H9 (cell line): Measurements from ENCODE around the gene AACS. TPM values are rescaled to one million over a fixed set of nuclear protein-coding genes. Genes with fewer than 3 reads are reported as not detected.

Experiments used
- DNase-seq: peaks from one replicate; pipeline ENCODE4 v3.0.0-alpha.2; 2017
- H2AFZ ChIP-seq: one replicate; pipeline ENCODE4 v1.6.1; 2013; ENCODE audit warnings: mild to moderate bottlenecking, low read length, control low read depth, moderate library complexity
- H2AK5ac ChIP-seq: 2 replicates; pipeline ENCODE4 v1.6.1; 2013; ENCODE audit warnings: low read length, control low read depth, mixed read lengths; ENCODE audit not compliant: insufficient read length
- H2BK120ac ChIP-seq: one replicate; pipeline ENCODE4 v1.6.1; 2013; ENCODE audit warnings: low read depth, mild to moderate bottlenecking, low read length, control low read depth, inconsistent platforms; ENCODE audit not compliant: poor library complexity, severe bottlenecking
- H2BK12ac ChIP-seq: 2 replicates; pipeline ENCODE4 v1.6.1; 2013; ENCODE audit warnings: low read length, control low read depth, mixed read lengths, low read depth; ENCODE audit not compliant: insufficient read length
- H2BK15ac ChIP-seq: 2 replicates; pipeline ENCODE4 v1.6.1; 2013; ENCODE audit warnings: low read depth, low read length, control low read depth
- H2BK20ac ChIP-seq: one replicate; pipeline ENCODE4 v1.6.1; 2013; ENCODE audit warnings: low read depth, mild to moderate bottlenecking, low read length, control low read depth, inconsistent platforms; ENCODE audit not compliant: poor library complexity, severe bottlenecking
- H2BK5ac ChIP-seq: 2 replicates; pipeline ENCODE4 v1.6.1; 2013; ENCODE audit warnings: low read length, control low read depth, mixed read lengths; ENCODE audit not compliant: insufficient read length
- H3K14ac ChIP-seq: 2 replicates; pipeline ENCODE4 v1.6.1; 2013; ENCODE audit warnings: low read length, control low read depth; ENCODE audit not compliant: insufficient read depth
- H3K18ac ChIP-seq: 2 replicates; pipeline ENCODE4 v1.6.1; 2013; ENCODE audit warnings: low read depth, mild to moderate bottlenecking, mixed read lengths, low read length, control low read depth; ENCODE audit not compliant: insufficient read length
- H3K23ac ChIP-seq: 2 replicates; pipeline ENCODE4 v1.6.1; 2013; ENCODE audit warnings: low read length, control low read depth, mixed read lengths, low read depth; ENCODE audit not compliant: insufficient read length
- H3K23me2 ChIP-seq: 2 replicates; pipeline ENCODE4 v1.6.1; 2013; ENCODE audit warnings: low read depth, mild to moderate bottlenecking, mixed read lengths, low read length, control low read depth; ENCODE audit not compliant: insufficient read length, poor library complexity, severe bottlenecking
- H3K27ac ChIP-seq: 2 replicates; pipeline ENCODE4 v1.5.1; 2013; ENCODE audit warnings: low read length, control low read depth, mixed read lengths, low read depth; ENCODE audit not compliant: insufficient read length
- H3K27me3 ChIP-seq: 2 replicates; pipeline ENCODE4 v1.6.1; 2013; ENCODE audit warnings: low read length, control low read depth, inconsistent platforms; ENCODE audit not compliant: insufficient read depth
- H3K4ac ChIP-seq: 2 replicates; pipeline ENCODE4 v1.6.1; 2013; ENCODE audit warnings: low read depth, mild to moderate bottlenecking, control low read depth, inconsistent platforms, low read length, moderate library complexity
- H3K4me1 ChIP-seq: 2 replicates; pipeline ENCODE4 v1.6.1; 2013; ENCODE audit warnings: low read length, control low read depth, inconsistent platforms; ENCODE audit not compliant: insufficient read depth
- H3K4me2 ChIP-seq: 2 replicates; pipeline ENCODE4 v1.6.1; 2013; ENCODE audit warnings: low read length, control low read depth, mixed read lengths; ENCODE audit not compliant: insufficient read length, insufficient read depth
- H3K56ac ChIP-seq: 2 replicates; pipeline ENCODE4 v1.6.1; 2013; ENCODE audit warnings: low read depth, mild to moderate bottlenecking, mixed read lengths, low read length, control low read depth; ENCODE audit not compliant: insufficient read length
- H3K79me1 ChIP-seq: 2 replicates; pipeline ENCODE4 v1.6.1; 2013; ENCODE audit warnings: low read depth, mild to moderate bottlenecking, moderate library complexity, low read length, control low read depth, inconsistent platforms; ENCODE audit not compliant: insufficient read depth, poor library complexity, severe bottlenecking
- H3K79me2 ChIP-seq: 2 replicates; pipeline ENCODE4 v1.6.1; 2013; ENCODE audit warnings: low read length, control low read depth, inconsistent platforms; ENCODE audit not compliant: insufficient read depth
- H3K9ac ChIP-seq: 2 replicates; pipeline ENCODE4 v1.6.1; 2013; ENCODE audit warnings: low read length, control low read depth, mixed read lengths; ENCODE audit not compliant: insufficient read length; ENCODE audit errors: extremely low read depth
- H3K9me3 ChIP-seq: one replicate; pipeline ENCODE4 v1.6.1; 2013; ENCODE audit warnings: low read depth, low read length, inconsistent platforms; ENCODE audit not compliant: control insufficient read depth
- H3T11ph ChIP-seq: one replicate; pipeline ENCODE4 v1.6.1; 2013; ENCODE audit warnings: mild to moderate bottlenecking, low read length, control low read depth, inconsistent platforms
- H4K20me1 ChIP-seq: one replicate; pipeline ENCODE4 v1.6.1; 2013; ENCODE audit not compliant: control insufficient read depth, insufficient read length, insufficient read depth
- H4K5ac ChIP-seq: 2 replicates; pipeline ENCODE4 v1.6.1; 2013; ENCODE audit warnings: low read depth, mild to moderate bottlenecking, mixed read lengths, low read length, control low read depth; ENCODE audit not compliant: insufficient read length
- H4K8ac ChIP-seq: replicated peaks from 2 replicates; pipeline ENCODE4 v1.6.1; 2013; ENCODE audit warnings: low read length, control low read depth, mixed read lengths, low read depth; ENCODE audit not compliant: insufficient read length
- H4K91ac ChIP-seq: 2 replicates; pipeline ENCODE4 v1.6.1; 2013; ENCODE audit warnings: low read depth, mild to moderate bottlenecking, moderate library complexity, mixed read lengths, low read length, control low read depth; ENCODE audit not compliant: insufficient read length
- H3K27ac Mint-ChIP-seq, 3 experiments: 2 replicates in 2 of 3; 3 replicates in 1 of 3; pipeline ENCODE4 v1.8.0; 2020 to 2021; ENCODE audit warnings: mixed read lengths in 3 of 3, mild to moderate bottlenecking in 1 of 3, moderate library complexity in 1 of 3
- H3K27me3 Mint-ChIP-seq: 2 replicates; pipeline ENCODE4 v1.8.0; 2021; ENCODE audit warnings: low read depth, mild to moderate bottlenecking, moderate library complexity, mixed read lengths
- H3K36me3 Mint-ChIP-seq, 3 experiments: 2 replicates in 2 of 3; 3 replicates in 1 of 3; pipeline ENCODE4 v1.8.0; 2020 to 2021; ENCODE audit warnings: low read depth in 3 of 3, mixed read lengths in 3 of 3; ENCODE audit not compliant: insufficient read depth in 1 of 3
- H3K4me1 Mint-ChIP-seq, 2 experiments: 2 replicates each; pipeline ENCODE4 v1.8.0; 2020; ENCODE audit warnings: mixed read lengths in 2 of 2
- H3K4me3 Mint-ChIP-seq, 2 experiments: 2 replicates in 1 of 2; 3 replicates in 1 of 2; pipeline ENCODE4 v1.8.0; 2020 to 2021; ENCODE audit warnings: mild to moderate bottlenecking in 2 of 2, mixed read lengths in 2 of 2, moderate library complexity in 1 of 2
- H3K9me3 Mint-ChIP-seq, 2 experiments: 2 replicates in 1 of 2; 3 replicates in 1 of 2; pipeline ENCODE4 v1.8.0; 2020; ENCODE audit warnings: mild to moderate bottlenecking in 2 of 2, mixed read lengths in 2 of 2, moderate library complexity in 1 of 2
- CTCF ChIP-seq: fragments of 200-600 bp; sonication (generic); conservative IDR thresholded peaks from 3 replicates; pipeline ENCODE4 v1.8.0; 2021; ENCODE audit warnings: antibody characterized with exemption, mild to moderate bottlenecking
- WGBS: extraction: QIAGEN DNeasy Blood & Tissue Kit; methylation state at CpG from one replicate; pipeline ENCODE4 v1.1.7; 2013; ENCODE audit warnings: missing lambda C conversion rate, low lambda C conversion rate, mixed read lengths; ENCODE audit not compliant: insufficient read length; ENCODE audit errors: extremely low coverage; 5-methylcytosine and 5-hydroxymethylcytosine counted together
- total RNA-seq: library from RNA; stranded (reverse); gene quantifications from 2 replicates; pipeline ENCODE4 v1.2.1, GENCODE V29; 2021

Gene AACS
- total RNA-seq, 1 experiment from 2014 or later = 35.0 TPM

GRCh38 chr12:125064492-125064891, 743 bp upstream of the AACS start:
- Histone ChIP-seq H3K4me2 (peak overlapping the region; percentile 93), H3K56ac (no peak overlapping the region), H3K79me2 (peaks cover 12% of the 10 kb centered on the region; the same call in 1 of the 2 replicates), H2BK120ac (no peak overlapping the region), H3K4me1 (peaks cover 10% of the 10 kb centered on the region; the same call in 1 of the 2 replicates), H3K79me1 (peaks cover 4% of the 10 kb centered on the region), H3K23ac (no peak overlapping the region), H3K14ac (no peak overlapping the region; the same call in 1 of the 2 replicates), H3K27ac (peak overlapping the region; percentile 56), H3K23me2 (peaks cover 14% of the 10 kb centered on the region), H3K9ac (no peak overlapping the region), H3K27me3 (no peaks in the 10 kb centered on the region), H4K20me1 (no peaks in the 10 kb centered on the region), H2BK20ac (no peak overlapping the region), H3K9me3 (no peaks in the 10 kb centered on the region), H3K18ac (no peak overlapping the region), H2BK15ac (no peak overlapping the region), H2AFZ (no peak overlapping the region), H4K91ac (no peak overlapping the region), H3T11ph (no peak overlapping the region), H3K4ac (no peak overlapping the region), H2AK5ac (no peak overlapping the region), H2BK12ac (no peak overlapping the region), H4K5ac (no peak overlapping the region), H2BK5ac (no peak overlapping the region), H4K8ac (no peak overlapping the region)
- Mint-ChIP-seq H3K27ac (peak overlapping the region in 1 of 3 experiments; percentile 95; a peak in 1 of 7 replicates), H3K4me3 (peak overlapping the region; percentile 59 to 81), H3K36me3 (peaks cover 14 to 32% (median 19%) of the 10 kb centered on the region in 3 experiments), H3K4me1 (peaks cover 33 to 51% of the 10 kb centered on the region in 2 experiments), H3K9me3 (peaks cover 24 to 27% of the 10 kb centered on the region in 2 experiments), H3K27me3 (no peaks in the 10 kb centered on the region)
- no CpG with 5 or more reads among the region's 5 CpGs for WGBS
- no peak for TF ChIP-seq CTCF
- DNase-seq = no peak
